22Rv1 (cell line): ENCODE results near the gene ZBTB40.

Experiments
- ZFX ChIP-seq: fragments of 450-650 bp; IDR thresholded peaks from 2 replicates; pipeline ENCODE4 v1.6.1; 2017; ENCODE audit warnings: antibody characterized with exemption, borderline replicate concordance
- TF ChIP-seq, protein P1 (sequence below): fragments of 450-650 bp; IDR thresholded peaks from 2 replicates; pipeline ENCODE4 v1.5.1; 2017; ENCODE audit warnings: mild to moderate bottlenecking

- TF ChIP-seq, protein P1, sequence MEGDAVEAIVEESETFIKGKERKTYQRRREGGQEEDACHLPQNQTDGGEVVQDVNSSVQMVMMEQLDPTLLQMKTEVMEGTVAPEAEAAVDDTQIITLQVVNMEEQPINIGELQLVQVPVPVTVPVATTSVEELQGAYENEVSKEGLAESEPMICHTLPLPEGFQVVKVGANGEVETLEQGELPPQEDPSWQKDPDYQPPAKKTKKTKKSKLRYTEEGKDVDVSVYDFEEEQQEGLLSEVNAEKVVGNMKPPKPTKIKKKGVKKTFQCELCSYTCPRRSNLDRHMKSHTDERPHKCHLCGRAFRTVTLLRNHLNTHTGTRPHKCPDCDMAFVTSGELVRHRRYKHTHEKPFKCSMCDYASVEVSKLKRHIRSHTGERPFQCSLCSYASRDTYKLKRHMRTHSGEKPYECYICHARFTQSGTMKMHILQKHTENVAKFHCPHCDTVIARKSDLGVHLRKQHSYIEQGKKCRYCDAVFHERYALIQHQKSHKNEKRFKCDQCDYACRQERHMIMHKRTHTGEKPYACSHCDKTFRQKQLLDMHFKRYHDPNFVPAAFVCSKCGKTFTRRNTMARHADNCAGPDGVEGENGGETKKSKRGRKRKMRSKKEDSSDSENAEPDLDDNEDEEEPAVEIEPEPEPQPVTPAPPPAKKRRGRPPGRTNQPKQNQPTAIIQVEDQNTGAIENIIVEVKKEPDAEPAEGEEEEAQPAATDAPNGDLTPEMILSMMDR: no peak
- TF ChIP-seq ZFX: no peak
These were observed 36.2 kb upstream of the ZBTB40 start for GRCh38 chr1:22415489-22415888.
